ENCODE data around the gene C6orf118. TPM values are rescaled to one million over a fixed set of nuclear protein-coding genes. Genes with fewer than 3 reads are reported as not detected.

Gene C6orf118
- total RNA-seq, 4 donors from 2014 or later = not detected

GRCh38 chr6:165236326-165236725, 73.1 kb downstream of the C6orf118 start:
- intact Hi-C loops (cut with DNase I; ENCODE audit: low total_unique reads) = no loop called here

GRCh38 chr6:165232731-165233488, 76.5 kb downstream of the C6orf118 start:
- Histone ChIP-seq H3K4me1 (no peaks in the 10 kb centered on the region), H3K27ac (no peak overlapping the region), H3K27me3 (no peaks in the 10 kb centered on the region), H3K36me3 (no peaks in the 10 kb centered on the region), H3K4me3 (no peak overlapping the region), H3K9me3 (peaks cover 0 to 10% of the 10 kb centered on the region in 2 donors)
- no peak for TF ChIP-seq CTCF (IDR thresholded peaks at IDR 0.05)
- TF ChIP-seq POLR2AphosphoS5 (IDR thresholded peaks at IDR 0.05) = no peak
- TF ChIP-seq EP300 (IDR thresholded peaks at IDR 0.05; ENCODE audit: low read depth) = no peak
- no peak for TF ChIP-seq POLR2A (IDR thresholded peaks at IDR 0.05)
- WGBS, 2 donors (ENCODE audit: low coverage in 1 of 2) = 66 to 91% methylated on average over 6 to 8 of the region's 8 CpGs
- intact Hi-C loops (cut with DNase I; ENCODE audit: low total_unique reads) = no loop called here
- DNase-seq = no peak
- in situ Hi-C loops (cut with MboI; ENCODE audit: low pct_ligation_motif_present in 1 of 4, low pct_unique_long_range_greater_than_20kb in 1 of 4, low sequenced_read_pairs in 3 of 4) = no loop called here

More at GRCh38 chr6:165236326-165236725, 73.1 kb downstream of the C6orf118 start:
- no peaks in the 10 kb centered on the region for H3K36me3 ChIP-seq
- H3K4me3 ChIP-seq = no peak overlapping the region
- H3K9me3 ChIP-seq = peaks cover 0 to 10% of the 10 kb centered on the region in 2 donors
- no peak for TF ChIP-seq POLR2A (IDR thresholded peaks at IDR 0.05)
- TF ChIP-seq EP300 (IDR thresholded peaks at IDR 0.05; ENCODE audit: low read depth) = no peak
- TF ChIP-seq POLR2AphosphoS5 (IDR thresholded peaks at IDR 0.05) = no peak
- TF ChIP-seq CTCF (IDR thresholded peaks at IDR 0.05) = no peak
- in situ Hi-C loops (cut with MboI; ENCODE audit: low pct_ligation_motif_present in 1 of 4, low pct_unique_long_range_greater_than_20kb in 1 of 4, low sequenced_read_pairs in 3 of 4) = no loop called here
- H3K27ac ChIP-seq = no peak overlapping the region
- no peak for DNase-seq
- 42 to 71% methylated on average over 1 of the region's 1 CpG for WGBS, 2 donors (ENCODE audit: low coverage in 1 of 2)
- H3K4me1 ChIP-seq = no peaks in the 10 kb centered on the region
- H3K27me3 ChIP-seq = no peaks in the 10 kb centered on the region

DNA sequence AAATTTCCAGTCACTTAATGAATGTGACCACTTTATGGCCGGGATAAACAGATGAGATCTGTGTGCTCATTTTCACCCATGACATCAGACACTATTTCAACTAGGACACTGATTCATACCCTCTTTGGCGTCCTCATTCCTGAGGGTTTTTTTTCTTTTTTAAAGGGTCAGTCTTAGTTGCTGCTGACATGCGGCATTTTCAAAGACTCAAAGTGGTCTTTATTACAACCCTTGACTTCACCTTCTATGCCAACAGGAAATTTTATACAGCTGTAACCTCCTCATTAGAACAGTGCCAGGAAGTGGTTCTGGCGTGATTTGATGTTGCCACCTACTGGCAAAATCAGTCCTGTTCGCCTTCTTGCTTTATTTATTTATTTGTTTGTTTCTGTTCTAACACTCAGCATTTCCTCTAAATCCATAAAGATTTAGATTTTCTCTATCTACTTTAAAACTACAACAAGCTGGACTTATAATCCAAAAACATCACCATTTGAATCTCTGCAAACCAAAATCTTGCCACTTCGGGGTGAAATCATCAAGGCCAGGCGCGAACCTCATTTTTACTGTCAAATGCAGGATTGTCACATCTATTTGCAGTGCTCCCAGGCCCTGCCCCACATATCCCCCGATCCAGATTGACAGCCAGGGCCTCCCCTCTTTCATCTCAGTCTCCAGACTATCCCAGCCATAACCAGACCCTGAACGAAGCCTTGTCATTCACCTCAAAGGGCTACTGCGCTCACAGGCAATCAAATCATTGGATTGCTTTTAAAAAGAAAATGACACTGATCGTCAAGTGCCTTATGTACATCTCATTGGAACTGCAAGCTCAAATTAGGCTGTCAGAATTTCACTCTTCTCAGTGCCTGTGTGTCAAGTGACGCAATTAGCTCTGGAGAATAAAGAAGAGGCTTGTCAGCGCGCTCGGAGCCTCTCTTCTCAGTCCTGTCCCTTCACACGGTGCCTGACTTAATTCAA, 77.5 kb downstream of the C6orf118 start:
- DNase-seq = no peak
- 61 to 67% methylated on average over 14 to 17 of the region's 17 CpGs for WGBS, 2 donors (ENCODE audit: low coverage in 1 of 2)
- Histone ChIP-seq H3K4me3 (no peak overlapping the region), H3K27ac (no peak overlapping the region), H3K9me3 (peaks cover 0 to 10% of the 10 kb centered on the region in 2 donors), H3K36me3 (no peaks in the 10 kb centered on the region), H3K4me1 (no peaks in the 10 kb centered on the region), H3K27me3 (no peaks in the 10 kb centered on the region)
- TF ChIP-seq EP300 (IDR thresholded peaks at IDR 0.05; ENCODE audit: low read depth) (no peak), CTCF (IDR thresholded peaks at IDR 0.05) (no peak)
- intact Hi-C loops (cut with DNase I; ENCODE audit: low total_unique reads) (no loop called here), in situ Hi-C loops (cut with MboI; ENCODE audit: low pct_ligation_motif_present in 1 of 4, low pct_unique_long_range_greater_than_20kb in 1 of 4, low sequenced_read_pairs in 3 of 4) (no loop called here)

- Histone ChIP-seq H3K9me3 (peaks cover 0 to 4% of the 10 kb centered on the region in 2 donors), H3K4me1 (no peaks in the 10 kb centered on the region), H3K4me3 (no peak overlapping the region), H3K36me3 (no peaks in the 10 kb centered on the region), H3K27ac (no peak overlapping the region), H3K27me3 (no peaks in the 10 kb centered on the region)
- TF ChIP-seq CTCF (IDR thresholded peaks at IDR 0.05) (no peak), EP300 (IDR thresholded peaks at IDR 0.05; ENCODE audit: low read depth) (no peak), POLR2A (IDR thresholded peaks at IDR 0.05) (no peak), POLR2AphosphoS5 (IDR thresholded peaks at IDR 0.05) (no peak)
- no peak for DNase-seq
- in situ Hi-C loops (cut with MboI; ENCODE audit: low pct_ligation_motif_present in 1 of 4, low pct_unique_long_range_greater_than_20kb in 1 of 4, low sequenced_read_pairs in 3 of 4) = no loop called here
- WGBS, 2 donors (ENCODE audit: low coverage in 1 of 2) = 64 to 71% methylated on average over 3 of the region's 3 CpGs
- intact Hi-C loops (cut with DNase I; ENCODE audit: low total_unique reads) = no loop called here
Observed at GRCh38 chr6:165231177-165231576, 78.2 kb downstream of the C6orf118 start.
